ENCODE results near the gene CDC14C.

CDC14C gene

DNA sequence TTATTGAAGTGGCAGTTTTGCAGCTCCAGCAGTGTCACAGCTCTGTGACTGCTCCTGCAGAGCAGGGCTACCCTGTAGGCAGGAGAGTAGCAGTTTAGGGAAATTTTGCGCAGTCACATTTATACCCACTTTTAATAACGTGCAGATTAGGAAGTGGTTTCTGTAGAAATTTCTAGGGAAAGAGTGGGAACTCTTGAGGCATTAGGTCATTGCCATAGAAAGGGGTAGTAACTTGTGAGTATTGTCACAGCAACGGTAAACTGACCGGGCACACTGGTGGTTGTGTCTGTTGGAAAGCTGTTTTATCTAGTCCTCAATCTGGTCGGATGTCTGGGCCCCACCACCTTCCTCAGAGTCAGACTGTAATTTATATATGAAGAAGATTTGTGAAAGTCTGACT is 51.9 kb downstream of the CDC14C start:
- DNase-seq (ENCODE audit: low read depth, low spot score), result no peak

DNA sequence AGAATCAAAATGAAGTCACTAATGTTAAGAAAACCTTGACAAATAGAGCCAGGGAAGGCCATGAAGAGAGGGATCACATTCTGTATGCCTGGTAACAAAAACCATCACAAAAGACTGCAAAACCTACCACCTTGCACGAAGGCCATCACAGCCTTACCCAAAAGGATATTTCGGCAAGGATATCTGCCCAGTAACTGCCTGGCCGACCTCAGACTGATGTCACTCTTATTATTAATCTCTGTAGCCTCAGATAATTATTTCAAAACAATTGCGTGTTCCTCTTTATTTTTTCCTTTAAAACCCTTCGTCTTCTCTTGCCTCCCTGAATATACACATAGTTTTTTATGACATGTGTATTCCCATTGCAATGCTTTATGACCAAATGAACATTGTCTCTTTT is 52.5 kb downstream of the CDC14C start:
- no peak for DNase-seq (ENCODE audit: low read depth, low spot score)
